ENCODE results near the gene GRIK4. TPM values are rescaled to one million over a fixed set of nuclear protein-coding genes. Genes with fewer than 3 reads are reported as not detected.

The GRIK4 gene
- polyA plus RNA-seq, 1 of the 3 experiments (the other 2 are of a cell fraction) = 0.03 TPM

- no peaks in the 10 kb centered on the region for H3K9me2 ChIP-seq
- no peaks in the 10 kb centered on the region; the same call in 1 of the 2 replicates for H3K27me3 ChIP-seq (ENCODE audit: insufficient read depth)
- no peak for DNase-seq
- no peak overlapping the region for H2AFZ ChIP-seq (ENCODE audit: low read depth)
- no peaks in the 10 kb centered on the region for H3F3A ChIP-seq (replicated peaks; ENCODE audit: insufficient read depth)
- H3K4me3 ChIP-seq (ENCODE audit: low read depth in 2 of 2, low read length in 1 of 2) = no peak overlapping the region
- no peak overlapping the region; a peak in 1 of 4 replicates for H3K27ac ChIP-seq (ENCODE audit: low read depth in 2 of 2, low read length in 1 of 2)
- no peaks in the 10 kb centered on the region for H3K9me3 ChIP-seq
- H3K36me3 ChIP-seq (replicated peaks in 1 of 2; ENCODE audit: control insufficient read depth in 1 of 2, insufficient read depth in 2 of 2, low read length in 1 of 2) = no peaks in the 10 kb centered on the region
- H3K9ac ChIP-seq = no peak overlapping the region
- TF ChIP-seq TAF1 (IDR thresholded peaks at IDR 0.05; ENCODE audit: borderline replicate concordance, low read depth, low read length) (no peak), TEAD4 (IDR thresholded peaks at IDR 0.05; ENCODE audit: borderline replicate concordance, insufficient read depth) (no peak), FOSL2 (IDR thresholded peaks at IDR 0.05; ENCODE audit: borderline replicate concordance, low read depth) (no peak), MAX (IDR thresholded peaks at IDR 0.05; ENCODE audit: low read depth) (no peak), EP300 (IDR thresholded peaks at IDR 0.05; ENCODE audit: borderline replicate concordance in 1 of 2, low read depth in 1 of 2, low read length in 1 of 2) (no peak), YY1 (IDR thresholded peaks at IDR 0.05; ENCODE audit: low read depth) (no peak), EZH2phosphoT487 (IDR thresholded peaks at IDR 0.05; ENCODE audit: borderline replicate concordance, low read depth) (no peak), TCF12 (IDR thresholded peaks at IDR 0.05) (no peak), RFX5 (IDR thresholded peaks at IDR 0.05; ENCODE audit: low read length) (no peak), REST (IDR thresholded peaks at IDR 0.05; ENCODE audit: low read depth, low read length) (no peak), CHD2 (IDR thresholded peaks at IDR 0.05; ENCODE audit: low read length, partially characterized antibody) (no peak)
- WGBS (ENCODE audit: low lambda C conversion rate) = 33% methylated on average over 11 of the region's 12 CpGs
- H4K20me1 ChIP-seq (ENCODE audit: insufficient read depth) = no peaks in the 10 kb centered on the region
- CTCF ChIA-PET = interaction anchor here (0.9 to 4.2 kb wide), 11 partner anchors 13 to 375 kb away, joined by 3 to 23 read pairs (median 3); partner anchors contain the start of gene GRIK4
- H3K4me2 ChIP-seq = no peak overlapping the region
- POLR2A ChIA-PET = interaction anchor here (1.2 to 1.5 kb wide), 2 partner anchors 10 to 13 kb away, joined by 3 read pairs; no protein-coding TSS in a partner anchor
- peaks cover 0 to 54% of the 10 kb centered on the region in 2 experiments; a peak in 1 of 4 replicates for H3K4me1 ChIP-seq (ENCODE audit: control insufficient read depth in 1 of 2, insufficient read depth in 2 of 2, low read depth in 1 of 2, low read length in 1 of 2)
- H3K79me2 ChIP-seq (ENCODE audit: insufficient read depth) = no peaks in the 10 kb centered on the region
These were observed 308.2 kb downstream of the GRIK4 start for GRCh38 chr11:120819437-120820365.

All from SK-N-SH (cell line).